OCI-LY1 (cell line): ENCODE results near the gene EOMES.

Source experiments
- EZH2 ChIP-seq: fragments of 200-600 bp; sonication (generic), shearing (Covaris generic); IDR thresholded peaks from 2 replicates; pipeline ENCODE4 v1.8.0; 2017; ENCODE audit warnings: borderline replicate concordance, mixed run types, mild to moderate bottlenecking, antibody characterized with exemption, low read length, moderate library complexity, mixed read lengths
- TF ChIP-seq, protein P1 (sequence below): fragments of 200-600 bp; sonication (generic), shearing (Covaris generic); IDR thresholded peaks from 2 replicates; pipeline ENCODE4 v1.5.1; 2017; ENCODE audit warnings: mild to moderate bottlenecking, antibody characterized with exemption, low read length, moderate library complexity, mixed read lengths

DNA sequence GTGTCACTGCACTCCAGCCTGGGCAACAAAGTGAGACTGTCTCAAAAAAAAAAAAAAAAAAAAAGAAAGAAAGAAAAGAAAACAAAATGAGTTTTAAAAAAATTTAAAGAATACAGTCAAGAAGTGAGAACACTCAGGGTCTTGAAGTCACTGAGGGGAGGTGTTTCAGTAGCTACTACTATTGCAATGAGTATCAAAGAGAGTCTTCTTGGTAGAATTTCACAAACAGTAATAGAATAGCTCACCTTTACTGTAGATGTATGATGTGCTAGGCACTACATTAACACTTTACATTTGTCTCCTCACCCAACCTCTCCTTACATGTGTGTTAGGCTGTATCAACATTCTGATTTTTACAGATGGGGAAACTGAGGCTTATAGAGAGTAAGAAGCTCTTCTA is 43.9 kb downstream of the EOMES start:
- TF ChIP-seq, protein P1, sequence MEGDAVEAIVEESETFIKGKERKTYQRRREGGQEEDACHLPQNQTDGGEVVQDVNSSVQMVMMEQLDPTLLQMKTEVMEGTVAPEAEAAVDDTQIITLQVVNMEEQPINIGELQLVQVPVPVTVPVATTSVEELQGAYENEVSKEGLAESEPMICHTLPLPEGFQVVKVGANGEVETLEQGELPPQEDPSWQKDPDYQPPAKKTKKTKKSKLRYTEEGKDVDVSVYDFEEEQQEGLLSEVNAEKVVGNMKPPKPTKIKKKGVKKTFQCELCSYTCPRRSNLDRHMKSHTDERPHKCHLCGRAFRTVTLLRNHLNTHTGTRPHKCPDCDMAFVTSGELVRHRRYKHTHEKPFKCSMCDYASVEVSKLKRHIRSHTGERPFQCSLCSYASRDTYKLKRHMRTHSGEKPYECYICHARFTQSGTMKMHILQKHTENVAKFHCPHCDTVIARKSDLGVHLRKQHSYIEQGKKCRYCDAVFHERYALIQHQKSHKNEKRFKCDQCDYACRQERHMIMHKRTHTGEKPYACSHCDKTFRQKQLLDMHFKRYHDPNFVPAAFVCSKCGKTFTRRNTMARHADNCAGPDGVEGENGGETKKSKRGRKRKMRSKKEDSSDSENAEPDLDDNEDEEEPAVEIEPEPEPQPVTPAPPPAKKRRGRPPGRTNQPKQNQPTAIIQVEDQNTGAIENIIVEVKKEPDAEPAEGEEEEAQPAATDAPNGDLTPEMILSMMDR = no peak
- TF ChIP-seq EZH2 = no peak
